ENCODE results near the gene C11orf58.
A peak's percentile ranks its signal among the peaks of the same experiment; 100 is the strongest.

The C11orf58 gene

DNA sequence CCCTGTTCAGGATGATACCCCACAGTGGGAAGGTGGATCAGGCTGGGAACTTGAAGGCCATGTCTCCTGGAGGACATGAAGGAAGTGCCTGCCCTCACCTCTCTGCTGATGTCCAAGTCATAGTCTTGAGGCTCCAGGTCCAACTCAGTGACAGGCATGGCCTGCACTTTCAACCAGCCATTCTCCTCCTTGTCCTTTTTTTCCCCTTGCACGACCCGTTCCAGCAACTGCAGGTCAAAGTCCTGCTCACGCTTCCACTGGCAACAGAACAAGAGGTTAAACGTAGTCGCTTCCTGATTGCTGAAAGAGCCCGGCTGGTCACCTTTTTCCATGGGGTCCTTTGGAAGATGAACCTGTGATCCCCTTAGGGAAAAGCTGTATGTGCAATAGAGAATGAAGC lies 47.7 kb downstream of the C11orf58 start:
- H3K4me3 Mint-ChIP-seq: no peak overlapping the region
- H3K4me1 Mint-ChIP-seq (ENCODE audit: low read depth): no peaks in the 10 kb centered on the region
- no peak for DNase-seq
- no peaks in the 10 kb centered on the region for H3K9me3 Mint-ChIP-seq
- no peak overlapping the region for H3K27ac Mint-ChIP-seq
- H3K36me3 Mint-ChIP-seq (ENCODE audit: low read depth): no peaks in the 10 kb centered on the region
- no peaks in the 10 kb centered on the region for H3K27me3 Mint-ChIP-seq

DNA sequence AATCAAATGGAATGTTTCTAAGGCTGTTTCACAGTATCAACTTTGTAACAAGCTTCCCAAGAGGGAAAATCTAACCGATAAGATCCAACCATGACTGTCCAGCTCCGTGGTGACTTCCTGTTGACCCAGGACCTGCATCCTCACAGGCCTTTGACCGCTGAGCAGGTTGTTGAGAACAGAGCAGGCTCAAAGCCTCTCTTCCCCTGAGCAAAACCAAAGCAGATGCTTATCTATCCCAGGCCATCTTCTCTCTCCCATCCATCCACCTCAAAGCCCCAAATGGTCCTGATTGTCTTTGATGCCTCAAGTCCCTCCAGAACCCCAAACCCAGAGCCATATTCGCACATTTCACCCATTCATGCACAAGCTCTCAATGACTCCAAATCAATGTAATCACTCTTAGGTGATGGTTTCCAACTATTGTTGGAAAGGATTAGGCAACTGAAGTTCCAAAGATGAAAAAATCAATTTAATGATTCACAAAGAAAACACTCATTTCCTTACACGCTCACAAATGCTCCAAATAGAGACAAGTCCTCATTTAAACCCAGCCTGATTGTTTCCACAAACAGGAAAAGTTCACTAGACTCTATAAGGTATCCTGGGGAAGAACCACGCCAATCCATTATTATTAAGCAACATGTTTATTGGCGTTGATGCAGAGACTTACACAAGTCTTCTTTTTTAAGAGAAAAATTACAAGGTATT lies 48.7 kb downstream of the C11orf58 start:
- Mint-ChIP-seq H3K27ac (no peak overlapping the region), H3K27me3 (no peaks in the 10 kb centered on the region), H3K9me3 (no peaks in the 10 kb centered on the region), H3K36me3 (ENCODE audit: low read depth) (no peaks in the 10 kb centered on the region), H3K4me3 (no peak overlapping the region), H3K4me1 (ENCODE audit: low read depth) (peaks cover 9% of the 10 kb centered on the region)
- no peak for DNase-seq

DNA sequence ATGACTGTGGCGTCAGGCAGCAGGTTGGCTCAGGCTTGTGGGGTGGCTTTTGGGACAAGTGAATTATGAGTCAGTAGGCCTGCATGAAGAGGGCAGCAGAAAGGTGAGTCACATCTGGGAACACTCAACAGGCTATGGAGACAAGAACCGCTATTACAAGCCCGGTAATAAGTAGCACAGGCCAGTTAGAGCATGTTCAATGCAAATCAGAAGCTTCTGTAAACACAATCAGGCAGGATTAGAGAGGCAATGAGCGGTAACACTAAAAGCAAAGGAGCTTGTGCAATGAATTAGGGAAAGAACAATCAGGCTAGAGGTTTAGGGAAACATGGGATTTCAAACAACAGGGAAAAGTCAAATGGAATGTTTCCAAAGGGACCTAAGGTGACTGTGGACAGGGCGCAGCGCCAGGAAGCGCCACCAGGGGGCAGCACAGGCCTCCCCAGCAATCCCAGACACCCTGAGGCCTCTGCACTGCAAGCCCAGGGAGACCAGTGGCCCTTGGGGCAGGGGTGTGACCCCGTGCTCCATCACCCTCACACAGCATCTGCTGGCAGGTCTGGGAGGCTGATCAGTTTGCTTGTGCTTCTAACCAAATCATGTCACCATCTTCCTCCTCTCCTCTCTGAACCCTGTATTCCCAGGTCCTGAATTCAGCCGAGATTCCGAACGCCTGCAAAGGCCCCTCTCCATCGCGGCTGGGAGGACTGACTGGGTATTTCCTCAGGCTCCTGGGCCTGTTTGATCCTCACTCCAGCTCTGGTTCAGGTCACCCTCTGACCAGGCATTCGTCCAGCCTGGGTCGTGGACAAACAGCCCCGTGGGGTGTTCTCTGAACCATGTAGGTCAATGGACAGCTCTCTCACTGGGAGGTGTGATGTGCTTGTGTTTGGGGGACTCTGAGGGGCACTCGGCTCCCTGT lies 50.0 kb downstream of the C11orf58 start:
- H3K27me3 Mint-ChIP-seq: no peaks in the 10 kb centered on the region
- H3K27ac Mint-ChIP-seq: no peak overlapping the region
- no peaks in the 10 kb centered on the region for H3K9me3 Mint-ChIP-seq
- peak; percentile 74 for DNase-seq
- peaks cover 9% of the 10 kb centered on the region for H3K4me1 Mint-ChIP-seq (ENCODE audit: low read depth)
- no peak overlapping the region for H3K4me3 Mint-ChIP-seq
- H3K36me3 Mint-ChIP-seq (ENCODE audit: low read depth): no peaks in the 10 kb centered on the region

DNA sequence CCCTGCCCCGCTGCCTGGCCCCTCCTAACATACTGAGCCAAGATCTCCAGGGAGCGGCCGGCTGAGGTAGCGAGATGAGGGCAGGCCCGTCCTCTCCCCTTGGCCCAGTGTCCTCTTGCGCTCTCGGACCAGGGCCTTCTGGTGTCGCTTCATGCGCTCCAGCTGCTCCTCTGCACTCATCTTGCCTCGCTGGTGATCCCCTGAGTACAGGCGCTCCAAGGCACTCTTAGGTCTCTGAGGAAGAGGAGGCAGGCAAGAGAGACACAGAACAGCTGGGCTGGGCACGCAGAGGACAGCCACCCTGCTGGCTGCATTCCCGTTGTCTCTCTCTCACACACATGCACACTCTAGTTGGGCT lies 50.6 kb downstream of the C11orf58 start:
- Mint-ChIP-seq H3K4me3 (no peak overlapping the region), H3K9me3 (no peaks in the 10 kb centered on the region), H3K4me1 (ENCODE audit: low read depth) (peaks cover 9% of the 10 kb centered on the region), H3K36me3 (ENCODE audit: low read depth) (no peaks in the 10 kb centered on the region), H3K27me3 (no peaks in the 10 kb centered on the region), H3K27ac (no peak overlapping the region)
- no peak for DNase-seq

DNA sequence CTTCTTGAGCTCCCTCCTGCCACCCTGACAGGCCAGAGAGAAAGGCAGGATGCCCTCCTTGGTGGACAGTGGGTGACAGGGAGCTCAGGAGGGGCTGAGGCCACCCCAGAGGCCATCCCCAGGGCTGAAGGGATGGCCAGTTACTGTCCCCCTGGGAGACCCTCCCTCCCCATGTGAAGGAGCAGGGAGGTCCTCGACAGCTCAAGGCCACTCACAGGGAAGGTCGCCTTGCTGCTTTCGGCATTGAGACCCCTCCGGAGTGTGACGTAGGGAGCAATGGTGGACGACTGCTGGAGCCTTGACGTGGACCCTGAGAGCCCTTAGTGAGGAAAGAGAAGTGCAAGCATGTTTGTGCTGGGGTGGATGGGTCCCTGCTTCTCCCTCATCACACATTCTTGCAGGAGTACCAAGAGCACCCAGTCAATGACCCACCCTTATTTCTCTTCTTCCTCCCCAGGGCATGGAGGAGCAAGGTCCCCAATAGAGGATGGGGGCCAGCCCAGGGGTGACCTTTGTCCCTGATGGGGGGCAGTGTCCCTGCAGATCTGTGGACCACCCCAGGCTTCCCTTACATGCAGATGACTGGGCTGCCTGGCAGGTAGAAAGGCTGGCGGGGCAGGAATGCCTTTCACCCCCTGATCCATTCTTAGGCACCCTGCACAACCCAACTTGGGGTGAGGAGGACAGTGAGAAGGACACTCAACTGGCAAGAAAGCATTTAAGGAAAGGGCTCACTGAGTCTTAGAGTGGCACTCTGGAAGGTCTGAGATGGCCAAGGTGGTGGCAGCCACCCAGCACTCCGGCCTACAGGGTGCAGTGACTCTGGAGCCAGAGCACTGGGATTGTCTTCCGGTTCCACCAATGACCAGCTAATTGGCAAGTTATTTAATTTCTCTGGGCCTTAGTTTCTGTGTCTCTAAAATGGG lies 51.4 kb downstream of the C11orf58 start:
- no peaks in the 10 kb centered on the region for H3K9me3 Mint-ChIP-seq
- peaks cover 10% of the 10 kb centered on the region for H3K4me1 Mint-ChIP-seq (ENCODE audit: low read depth)
- no peak for DNase-seq
- H3K36me3 Mint-ChIP-seq (ENCODE audit: low read depth): no peaks in the 10 kb centered on the region
- no peaks in the 10 kb centered on the region for H3K27me3 Mint-ChIP-seq
- no peak overlapping the region for H3K27ac Mint-ChIP-seq
- H3K4me3 Mint-ChIP-seq: no peak overlapping the region

DNA sequence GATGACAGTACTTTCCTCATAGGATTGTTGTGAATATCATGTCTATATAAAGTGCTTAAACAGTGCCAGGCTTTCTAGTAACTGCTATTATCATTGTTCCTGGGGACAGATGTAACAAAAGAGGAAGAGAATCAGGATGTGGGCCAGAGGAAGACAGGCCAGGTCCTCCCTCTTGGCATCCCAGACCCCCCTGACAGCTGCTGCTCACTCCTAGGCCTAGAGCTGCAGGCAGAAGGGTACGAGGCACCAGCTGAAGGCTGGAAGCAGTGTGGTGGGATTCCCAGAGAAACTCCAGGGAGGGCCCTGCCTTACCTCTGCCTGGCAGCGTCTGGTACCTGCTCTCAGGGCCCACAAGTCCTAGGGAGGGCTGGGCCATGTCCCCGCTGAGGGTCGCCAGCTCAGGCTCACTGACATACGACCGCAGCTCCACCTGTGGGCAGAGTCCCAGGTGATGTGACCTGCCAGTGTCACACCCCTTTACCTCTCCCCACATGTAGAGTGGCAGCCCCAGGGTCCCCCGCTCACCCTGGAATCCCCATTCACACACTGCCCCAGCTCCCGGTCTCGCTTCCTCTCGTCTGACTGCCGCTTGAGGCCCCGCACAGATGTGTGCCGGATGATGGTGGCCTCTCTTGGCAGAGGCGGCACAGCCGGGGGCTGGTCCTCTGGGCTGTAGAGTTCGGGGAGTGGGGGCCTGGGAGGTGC lies 52.2 kb downstream of the C11orf58 start:
- no peaks in the 10 kb centered on the region for H3K9me3 Mint-ChIP-seq
- DNase-seq: no peak
- H3K4me1 Mint-ChIP-seq (ENCODE audit: low read depth): peaks cover 15% of the 10 kb centered on the region
- no peaks in the 10 kb centered on the region for H3K36me3 Mint-ChIP-seq (ENCODE audit: low read depth)
- H3K27me3 Mint-ChIP-seq: no peaks in the 10 kb centered on the region
- H3K4me3 Mint-ChIP-seq: no peak overlapping the region
- H3K27ac Mint-ChIP-seq: no peak overlapping the region

DNA sequence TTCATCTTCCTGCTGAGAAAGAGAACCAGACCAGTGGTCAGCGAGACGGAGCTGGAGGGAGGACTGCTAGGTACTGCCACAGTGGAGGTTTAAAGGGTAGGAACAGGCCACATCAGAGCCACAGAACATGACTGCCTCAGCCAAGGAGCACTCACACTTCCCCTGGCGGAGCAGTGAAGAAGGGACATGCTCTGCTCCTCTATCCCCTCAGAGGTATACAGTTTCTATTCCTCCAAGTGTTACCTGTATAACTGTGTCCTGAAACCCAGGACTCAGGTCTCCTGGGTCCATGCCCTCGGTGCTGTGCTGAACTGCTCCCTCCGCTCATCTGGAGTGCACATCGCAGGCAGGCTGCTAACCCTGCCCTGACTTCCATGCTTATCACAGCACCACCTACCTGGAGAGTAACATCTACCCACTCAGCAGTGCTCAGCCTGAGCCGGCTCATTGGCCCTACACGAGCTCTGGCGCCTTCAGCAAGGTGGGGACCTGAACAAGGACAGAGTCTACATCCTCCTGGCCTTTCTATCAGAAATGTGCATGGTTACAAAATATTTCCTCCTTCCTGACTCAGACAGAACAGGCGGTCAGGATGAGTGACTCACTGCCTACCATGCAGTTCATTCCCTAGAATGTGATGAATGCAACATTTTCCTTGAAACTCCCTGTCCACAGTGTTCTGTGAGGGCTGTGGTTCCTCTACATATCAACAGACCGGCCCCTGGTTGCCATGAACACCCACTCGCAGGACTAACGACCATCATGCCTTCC lies 52.9 kb downstream of the C11orf58 start:
- no peaks in the 10 kb centered on the region for H3K9me3 Mint-ChIP-seq
- no peak overlapping the region for H3K4me3 Mint-ChIP-seq
- no peaks in the 10 kb centered on the region for H3K27me3 Mint-ChIP-seq
- H3K27ac Mint-ChIP-seq: peak overlapping the region; percentile 68
- peaks cover 15% of the 10 kb centered on the region for H3K4me1 Mint-ChIP-seq (ENCODE audit: low read depth)
- H3K36me3 Mint-ChIP-seq (ENCODE audit: low read depth): no peaks in the 10 kb centered on the region
- DNase-seq: no peak

DNA sequence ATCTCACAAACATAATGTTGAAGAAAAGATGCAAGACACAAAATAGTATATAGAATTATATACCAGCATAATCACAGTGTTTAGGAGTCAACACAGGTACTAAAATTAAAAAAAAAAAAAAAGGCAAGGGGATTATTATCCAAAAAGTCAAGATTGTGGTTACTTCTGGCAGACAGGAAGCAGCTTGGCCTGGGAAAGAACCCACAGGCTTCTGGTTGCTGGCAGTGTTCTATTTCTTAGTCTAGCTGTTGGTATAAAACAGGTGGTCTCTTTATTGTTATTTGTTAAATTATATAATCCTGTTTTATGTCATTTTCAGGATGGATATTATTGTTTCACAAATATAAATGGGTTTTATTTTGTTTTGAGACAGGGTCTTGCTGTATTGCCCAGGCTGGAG lies 54.0 kb downstream of the C11orf58 start:
- H3K36me3 Mint-ChIP-seq (ENCODE audit: low read depth): no peaks in the 10 kb centered on the region
- H3K4me1 Mint-ChIP-seq (ENCODE audit: low read depth): peaks cover 15% of the 10 kb centered on the region
- no peak for DNase-seq
- no peak overlapping the region for H3K4me3 Mint-ChIP-seq
- H3K27me3 Mint-ChIP-seq: no peaks in the 10 kb centered on the region
- no peak overlapping the region for H3K27ac Mint-ChIP-seq
- H3K9me3 Mint-ChIP-seq: no peaks in the 10 kb centered on the region

DNA sequence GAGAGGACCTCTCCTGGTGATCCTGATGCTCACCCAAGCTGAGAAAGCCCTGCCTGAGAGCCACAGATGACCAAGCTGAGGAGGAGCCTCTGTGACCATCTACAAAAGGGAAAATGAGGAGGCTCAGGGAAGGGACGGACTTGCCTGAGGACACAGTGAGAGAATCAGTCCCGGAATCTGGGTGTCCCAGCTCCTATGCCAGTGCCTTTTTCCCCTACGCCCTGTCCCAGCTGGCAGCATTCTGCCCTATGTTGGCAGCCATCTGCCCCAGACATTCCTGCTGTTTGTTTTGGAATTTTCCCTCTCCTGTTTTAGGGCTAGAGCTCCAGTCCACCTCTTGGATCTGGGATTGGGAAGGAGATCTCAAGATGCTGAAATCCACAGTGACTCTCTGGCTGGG lies 54.6 kb downstream of the C11orf58 start:
- no peak overlapping the region for H3K4me3 Mint-ChIP-seq
- no peak for DNase-seq
- peaks cover 20% of the 10 kb centered on the region for H3K4me1 Mint-ChIP-seq (ENCODE audit: low read depth)
- no peaks in the 10 kb centered on the region for H3K27me3 Mint-ChIP-seq
- no peaks in the 10 kb centered on the region for H3K36me3 Mint-ChIP-seq (ENCODE audit: low read depth)
- no peak overlapping the region for H3K27ac Mint-ChIP-seq
- no peaks in the 10 kb centered on the region for H3K9me3 Mint-ChIP-seq

DNA sequence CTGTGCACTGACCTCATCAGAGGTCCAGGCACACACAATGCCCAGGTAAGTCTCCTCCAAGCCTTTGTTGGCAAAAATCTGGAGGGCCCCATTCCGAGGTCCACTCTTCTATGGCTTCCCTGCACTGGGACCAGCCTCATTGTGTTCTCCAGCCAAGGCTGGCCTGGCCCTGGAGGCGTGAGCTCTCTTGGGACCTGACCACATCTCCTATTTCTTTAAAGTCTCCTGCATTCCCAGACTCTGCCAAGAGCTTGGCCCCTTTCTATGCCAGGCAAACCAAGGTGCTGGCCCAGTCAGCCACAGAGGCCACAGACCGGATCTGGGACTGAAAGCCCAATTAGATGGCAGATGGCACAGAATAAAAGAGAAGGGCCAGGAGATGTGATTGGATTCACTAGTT lies 55.1 kb downstream of the C11orf58 start:
- DNase-seq: no peak
- Mint-ChIP-seq H3K4me1 (ENCODE audit: low read depth) (peaks cover 24% of the 10 kb centered on the region), H3K9me3 (no peaks in the 10 kb centered on the region), H3K27ac (no peak overlapping the region), H3K4me3 (no peak overlapping the region), H3K36me3 (ENCODE audit: low read depth) (no peaks in the 10 kb centered on the region), H3K27me3 (no peaks in the 10 kb centered on the region)

DNA sequence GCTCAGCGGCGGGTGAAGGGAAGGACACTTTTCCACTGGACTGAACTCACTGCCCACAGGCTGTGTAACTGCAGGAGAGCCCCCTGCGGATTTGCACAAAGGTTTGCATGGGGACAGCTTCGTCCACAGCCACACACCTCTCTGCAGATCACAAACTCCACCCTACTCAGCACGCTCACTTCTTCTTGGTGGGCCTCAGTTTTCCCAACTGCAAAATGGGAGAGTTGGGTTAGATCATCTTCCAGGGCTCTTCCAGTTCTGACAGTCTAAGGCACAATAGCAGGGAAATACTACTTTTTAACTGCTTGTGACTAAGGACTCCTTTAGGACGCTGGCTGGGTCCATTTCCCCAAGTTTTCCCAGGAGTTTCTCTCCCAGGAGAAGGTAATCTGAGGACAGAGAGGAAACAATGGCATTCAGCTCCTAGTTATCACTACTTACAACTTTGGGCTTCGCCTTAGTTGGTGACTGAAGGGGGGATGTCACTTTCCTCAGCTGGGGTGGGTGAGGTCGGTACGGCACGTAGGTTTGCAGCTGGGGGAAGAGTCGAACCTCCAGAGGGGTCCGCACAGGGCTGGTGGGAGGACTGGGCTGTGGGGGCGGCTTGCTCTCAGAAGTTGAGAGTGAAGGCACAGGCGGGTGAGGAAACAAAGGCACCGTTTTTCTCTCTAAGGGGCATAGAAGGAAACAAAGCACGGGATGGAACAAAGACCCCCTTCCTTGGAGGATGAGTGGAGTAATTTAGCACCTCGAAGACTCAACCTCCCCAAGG lies 55.8 kb downstream of the C11orf58 start:
- Mint-ChIP-seq H3K27ac (no peak overlapping the region), H3K36me3 (ENCODE audit: low read depth) (no peaks in the 10 kb centered on the region), H3K27me3 (no peaks in the 10 kb centered on the region), H3K4me3 (no peak overlapping the region), H3K9me3 (no peaks in the 10 kb centered on the region), H3K4me1 (ENCODE audit: low read depth) (peaks cover 24% of the 10 kb centered on the region)
- no peak for DNase-seq

DNA sequence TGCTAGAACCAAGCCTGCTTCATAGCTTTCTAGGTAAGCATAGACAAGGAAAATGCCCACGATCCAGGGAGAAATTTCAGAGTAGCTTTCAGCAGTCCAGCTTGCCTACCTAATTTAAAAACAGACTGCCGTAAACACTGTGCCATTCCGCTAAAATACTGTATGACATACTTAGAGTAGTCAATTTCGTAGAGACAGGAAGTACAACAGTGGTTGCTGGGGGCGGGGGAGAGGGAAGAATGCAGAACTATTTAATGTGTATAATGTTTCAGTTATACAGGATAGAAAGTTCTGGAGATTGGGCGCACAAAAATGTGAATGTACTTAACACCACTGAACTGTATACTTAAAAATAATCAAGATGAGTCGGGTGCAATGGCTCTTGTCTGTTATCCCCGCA lies 56.7 kb downstream of the C11orf58 start:
- no peak overlapping the region for H3K4me3 Mint-ChIP-seq
- no peak for DNase-seq

DNA sequence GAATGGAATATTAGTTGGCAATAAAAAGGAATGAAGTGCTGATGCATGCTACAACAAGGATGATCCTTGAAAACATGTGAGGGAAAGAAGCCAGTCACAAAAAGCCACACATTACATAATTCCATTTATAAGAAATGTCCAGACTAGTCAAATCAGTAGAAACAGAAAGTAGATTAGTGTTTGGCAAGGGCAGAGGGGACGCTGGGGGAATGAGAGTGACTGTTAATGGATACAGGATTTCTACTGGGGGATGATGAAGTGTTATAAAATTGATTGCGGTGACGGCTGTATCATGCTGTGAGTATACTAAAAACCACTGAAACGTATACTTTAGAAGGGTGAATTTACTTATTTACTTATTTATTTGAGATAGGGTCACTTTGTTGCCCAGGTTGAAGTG lies 57.9 kb downstream of the C11orf58 start:
- H3K4me1 Mint-ChIP-seq (ENCODE audit: low read depth): peaks cover 26% of the 10 kb centered on the region
- H3K9me3 Mint-ChIP-seq: no peaks in the 10 kb centered on the region
- no peak overlapping the region for H3K27ac Mint-ChIP-seq
- no peaks in the 10 kb centered on the region for H3K36me3 Mint-ChIP-seq (ENCODE audit: low read depth)
- DNase-seq: no peak
- H3K27me3 Mint-ChIP-seq: no peaks in the 10 kb centered on the region
- H3K4me3 Mint-ChIP-seq: no peak overlapping the region

More for the DNA sequence above, 56.7 kb downstream of the C11orf58 start:
- Mint-ChIP-seq H3K9me3 (no peaks in the 10 kb centered on the region), H3K36me3 (ENCODE audit: low read depth) (no peaks in the 10 kb centered on the region), H3K27me3 (no peaks in the 10 kb centered on the region), H3K4me1 (ENCODE audit: low read depth) (peaks cover 26% of the 10 kb centered on the region), H3K27ac (no peak overlapping the region)

All from activated T-cell treated with anti-CD3 and anti-CD28 coated beads, Interleukin-2, amount 50 U/mL, for 24 hours (primary cell).